Right lobe of liver (tissue), 4 donors: ENCODE data around the gene WDR27.

Experiments
- CTCF ChIP-seq, 4 donors: fragments of 200-600 bp in 3 of 4; fragments of 450-650 bp in 1 of 4; IDR thresholded peaks; one replicate each; pipeline versions ENCODE4 v1.5.1 to v1.8.0; 2016 to 2022; ENCODE audit warnings: antibody characterized with exemption in 4 of 4, mild to moderate bottlenecking in 2 of 4
- POLR2A ChIP-seq: fragments of 450-650 bp; IDR thresholded peaks from one replicate; pipeline ENCODE4 v1.6.1; 2017; ENCODE audit warnings: antibody characterized with exemption, mild to moderate bottlenecking
- donor health status: DM: no; HTN: no; CAD: no.
- donor health status: DM: no; HTN: no; CAD: no.
- donor health status: DM: no; HTN: yes; CAD: no.

DNA sequence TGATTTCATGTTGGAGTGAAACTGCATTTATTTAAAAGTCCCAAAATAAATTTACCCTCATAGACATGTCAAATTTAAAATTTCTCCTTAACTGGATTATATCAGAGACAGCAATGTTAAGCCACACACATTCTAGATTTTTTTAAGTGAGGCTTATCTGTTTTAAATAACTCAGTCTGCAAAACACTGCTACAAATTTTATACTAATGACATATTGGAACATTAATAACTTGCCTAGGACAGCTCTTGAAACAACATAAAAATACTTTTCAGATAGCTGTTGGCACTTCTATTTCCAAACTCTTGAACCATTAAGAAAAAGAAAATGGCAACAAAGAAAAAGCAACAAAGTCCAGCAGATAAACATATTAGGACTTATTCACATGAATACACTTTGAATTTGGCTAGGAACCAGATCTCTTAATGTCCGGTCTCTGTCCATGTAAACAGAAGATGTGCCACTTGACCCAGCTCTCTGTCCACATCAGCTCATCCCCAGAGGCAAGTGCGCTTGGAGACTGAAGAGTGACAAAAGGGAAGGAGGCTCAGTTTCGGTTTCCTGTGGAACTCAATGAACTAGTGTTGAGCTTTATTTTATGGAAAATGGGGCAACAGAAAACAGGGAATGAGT, 228.9 kb downstream of the WDR27 start:
- no peak for TF ChIP-seq CTCF (IDR thresholded peaks at IDR 0.05)
- TF ChIP-seq POLR2A: no peak
